Keratinocyte (primary cell): ENCODE measurements around the gene NTSR1. TPM values are rescaled to one million over a fixed set of nuclear protein-coding genes. Genes with fewer than 3 reads are reported as not detected.

Experiments
- DNase-seq: peaks from one replicate; pipeline ENCODE4 v3.0.0-alpha.2; 2011; ENCODE audit warnings: low read depth, missing footprints, low spot score
- FAIRE-seq: peaks from 2 replicates; lab custom pipeline; 2011; peaks lifted over from hg19 to GRCh38; lab: Jason Lieb, UNC
- H2AFZ ChIP-seq: 2 replicates; pipeline ENCODE4 v1.6.0; 2012; ENCODE audit warnings: low read length, control low read depth, inconsistent platforms; ENCODE audit not compliant: control insufficient read depth
- H3K27ac ChIP-seq: 2 replicates; pipeline ENCODE4 v1.5.1; 2011; ENCODE audit warnings: low read length; ENCODE audit not compliant: control insufficient read depth, insufficient read depth
- H3K27me3 ChIP-seq: 3 replicates; pipeline ENCODE4 v1.6.0; 2011; ENCODE audit warnings: low read length; ENCODE audit not compliant: control insufficient read depth, insufficient read depth; ENCODE audit errors: extremely low read depth
- H3K36me3 ChIP-seq, 2 experiments: 2 replicates in 1 of 2; 3 replicates in 1 of 2; pipeline ENCODE4 v1.5.1; 2011; ENCODE audit warnings: low read length in 2 of 2, mild to moderate bottlenecking in 1 of 2; ENCODE audit not compliant: control insufficient read depth in 2 of 2, insufficient read depth in 2 of 2; ENCODE audit errors: extremely low read depth in 1 of 2
- H3K4me1 ChIP-seq: 3 replicates; pipeline ENCODE4 v1.5.1; 2011; ENCODE audit warnings: low read length; ENCODE audit not compliant: control insufficient read depth, insufficient read depth; ENCODE audit errors: extremely low read depth
- H3K4me2 ChIP-seq: 3 replicates; pipeline ENCODE4 v1.6.0; 2011; ENCODE audit warnings: low read depth, low read length; ENCODE audit not compliant: control insufficient read depth, insufficient read depth; ENCODE audit errors: extremely low read depth
- H3K4me3 ChIP-seq, 3 experiments: fragments of 200-600 bp in 1 of 3; sonication (generic) in 1 of 3; 2 replicates in 2 of 3; 3 replicates in 1 of 3; pipeline ENCODE4 v1.5.1; 2011 to 2016; ENCODE audit warnings: low read length in 3 of 3, mild to moderate bottlenecking in 3 of 3, control low read depth in 2 of 3, inconsistent platforms in 1 of 3, low read depth in 1 of 3, mixed read lengths in 1 of 3, mixed run types in 1 of 3, moderate library complexity in 1 of 3; ENCODE audit not compliant: control insufficient read depth in 2 of 3, insufficient read depth in 2 of 3; ENCODE audit errors: extremely low read depth in 1 of 3
- H3K79me2 ChIP-seq: 2 replicates; pipeline ENCODE4 v1.6.0; 2012; ENCODE audit warnings: low read length; ENCODE audit not compliant: control insufficient read depth, insufficient read depth
- H3K9ac ChIP-seq: 3 replicates; pipeline ENCODE4 v1.6.0; 2011; ENCODE audit warnings: low read length; ENCODE audit not compliant: control insufficient read depth, insufficient read depth; ENCODE audit errors: extremely low read depth
- H3K9me1 ChIP-seq: 3 replicates; pipeline ENCODE4 v1.6.0; 2011; ENCODE audit warnings: low read length; ENCODE audit not compliant: control insufficient read depth, insufficient read depth; ENCODE audit errors: extremely low read depth
- H3K9me3 ChIP-seq: 2 replicates; pipeline ENCODE4 v1.5.1; 2012; ENCODE audit warnings: low read depth, low read length; ENCODE audit not compliant: control insufficient read depth
- H4K20me1 ChIP-seq: 3 replicates; pipeline ENCODE4 v1.6.0; 2011; ENCODE audit warnings: low read length; ENCODE audit not compliant: control insufficient read depth, insufficient read depth; ENCODE audit errors: extremely low read depth
- EZH2 ChIP-seq: IDR thresholded peaks from one replicate; pipeline ENCODE4 v1.6.1; 2012; ENCODE audit warnings: inconsistent platforms, mild to moderate bottlenecking, low read length, moderate library complexity
- dilution Hi-C: fragments of 300-500 bp; cut with MboI; formaldehyde crosslinking; loops from one replicate; pipeline ENCODE4 v1.7.0; 2020; ENCODE audit warnings: low sequenced_read_pairs; ENCODE audit not compliant: extremely low pct_ligation_motif_present
- polyA plus RNA-seq, 5 experiments: library from polyadenylated mRNA; depleted of rRNA in 3 of 5; stranded (reverse) in 3 of 5; stranded (forward) in 1 of 5; unstranded in 1 of 5; fragments of >200 nt; gene quantifications; 1 replicate in 1 of 5; 2 replicates in 3 of 5; 3 replicates in 1 of 5; pipeline versions ENCODE4 v1.2.1 to v1.2.3, GENCODE V29; 2011 to 2012; ENCODE audit warnings: missing spikeins in 2 of 5, low read depth in 1 of 5, low replicate concordance in 1 of 5
- TF ChIP-seq, protein P1 (sequence below), 3 experiments: IDR thresholded peaks in 1 of 3; conservative IDR thresholded peaks in 1 of 3; optimal IDR thresholded peaks in 1 of 3; 2 replicates in 2 of 3; 3 replicates in 1 of 3; pipeline versions ENCODE3 to v1.5.1; 2011; ENCODE audit warnings: low read length in 3 of 3, mild to moderate bottlenecking in 3 of 3, moderate library complexity in 2 of 3, control low read depth in 1 of 3, inconsistent platforms in 1 of 3; ENCODE audit not compliant: insufficient read depth in 2 of 3; ENCODE audit errors: extremely low read depth in 1 of 3

NTSR1 gene
- polyA plus RNA-seq, 1 donor (not counting 4 experiments of a cell fraction or from before 2014, with no cell fraction given): 0.55 TPM

DNA sequence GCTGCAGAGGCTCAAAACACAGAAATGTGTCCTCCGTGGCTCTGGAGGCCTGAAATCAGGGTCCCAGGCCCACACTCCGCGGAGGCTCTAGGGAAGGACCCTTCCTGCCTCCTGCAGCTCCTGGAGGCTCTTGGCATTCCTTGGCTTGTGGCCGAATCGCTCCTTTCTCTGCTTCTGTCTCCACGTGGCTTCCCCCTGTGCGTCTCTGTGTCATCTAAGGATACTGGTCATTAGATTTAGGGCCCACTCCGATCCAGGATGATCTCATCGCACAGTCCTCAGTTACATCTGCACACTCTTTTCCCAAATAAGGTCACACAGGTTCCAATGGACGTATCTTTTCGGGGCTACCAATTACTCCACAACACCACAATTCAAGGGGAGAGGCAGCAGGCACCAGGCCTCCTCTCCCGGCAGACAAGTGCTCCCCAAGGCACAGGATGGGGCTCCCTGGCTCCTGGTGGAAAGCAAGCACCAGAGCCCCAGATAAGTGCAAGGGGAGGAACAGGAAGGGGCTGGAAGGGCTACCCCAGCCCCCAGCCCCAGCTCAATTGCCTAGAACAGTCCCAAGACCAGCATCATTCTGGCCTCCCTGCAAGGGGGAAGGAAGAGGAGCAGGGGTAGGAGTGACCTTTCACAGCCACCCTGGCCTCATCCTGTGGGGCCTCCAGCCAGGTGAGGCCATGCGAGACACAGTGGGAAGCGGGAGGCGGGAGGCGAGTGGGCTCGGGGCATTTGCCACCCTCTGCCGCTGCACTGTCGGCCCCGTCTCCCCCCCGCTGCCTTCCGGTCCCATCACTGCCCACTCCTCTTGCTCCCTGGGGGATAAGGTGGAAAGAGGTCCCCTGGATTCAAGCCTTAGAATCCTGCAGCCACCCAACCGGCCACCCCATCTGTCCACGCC lies 16.3 kb downstream of the NTSR1 start:
- no peak overlapping the region for H3K4me2 ChIP-seq
- H3K9me1 ChIP-seq: no peaks in the 10 kb centered on the region
- H3K79me2 ChIP-seq: no peaks in the 10 kb centered on the region
- H3K4me1 ChIP-seq: no peaks in the 10 kb centered on the region
- FAIRE-seq (no peak), DNase-seq (no peak)
- no peak overlapping the region for H3K27ac ChIP-seq
- dilution Hi-C loops: no loop called here
- TF ChIP-seq, protein P1, sequence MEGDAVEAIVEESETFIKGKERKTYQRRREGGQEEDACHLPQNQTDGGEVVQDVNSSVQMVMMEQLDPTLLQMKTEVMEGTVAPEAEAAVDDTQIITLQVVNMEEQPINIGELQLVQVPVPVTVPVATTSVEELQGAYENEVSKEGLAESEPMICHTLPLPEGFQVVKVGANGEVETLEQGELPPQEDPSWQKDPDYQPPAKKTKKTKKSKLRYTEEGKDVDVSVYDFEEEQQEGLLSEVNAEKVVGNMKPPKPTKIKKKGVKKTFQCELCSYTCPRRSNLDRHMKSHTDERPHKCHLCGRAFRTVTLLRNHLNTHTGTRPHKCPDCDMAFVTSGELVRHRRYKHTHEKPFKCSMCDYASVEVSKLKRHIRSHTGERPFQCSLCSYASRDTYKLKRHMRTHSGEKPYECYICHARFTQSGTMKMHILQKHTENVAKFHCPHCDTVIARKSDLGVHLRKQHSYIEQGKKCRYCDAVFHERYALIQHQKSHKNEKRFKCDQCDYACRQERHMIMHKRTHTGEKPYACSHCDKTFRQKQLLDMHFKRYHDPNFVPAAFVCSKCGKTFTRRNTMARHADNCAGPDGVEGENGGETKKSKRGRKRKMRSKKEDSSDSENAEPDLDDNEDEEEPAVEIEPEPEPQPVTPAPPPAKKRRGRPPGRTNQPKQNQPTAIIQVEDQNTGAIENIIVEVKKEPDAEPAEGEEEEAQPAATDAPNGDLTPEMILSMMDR (optimal IDR thresholded peaks at IDR 0.05 in 1 of 3, IDR thresholded peaks at IDR 0.05 in 1 of 3, conservative IDR thresholded peaks at IDR 0.05 in 1 of 3; ENCODE audit: extremely low read depth in 1 of 3, insufficient read depth in 2 of 3, low read length in 3 of 3): no peak
- TF ChIP-seq EZH2: no peak
- no peak overlapping the region for H2AFZ ChIP-seq
- no peak overlapping the region for H3K4me3 ChIP-seq
- no peaks in the 10 kb centered on the region for H4K20me1 ChIP-seq
- H3K27me3 ChIP-seq: peaks cover 41% of the 10 kb centered on the region
- no peak overlapping the region for H3K9ac ChIP-seq
- H3K9me3 ChIP-seq: no peaks in the 10 kb centered on the region
- no peaks in the 10 kb centered on the region for H3K36me3 ChIP-seq

DNA sequence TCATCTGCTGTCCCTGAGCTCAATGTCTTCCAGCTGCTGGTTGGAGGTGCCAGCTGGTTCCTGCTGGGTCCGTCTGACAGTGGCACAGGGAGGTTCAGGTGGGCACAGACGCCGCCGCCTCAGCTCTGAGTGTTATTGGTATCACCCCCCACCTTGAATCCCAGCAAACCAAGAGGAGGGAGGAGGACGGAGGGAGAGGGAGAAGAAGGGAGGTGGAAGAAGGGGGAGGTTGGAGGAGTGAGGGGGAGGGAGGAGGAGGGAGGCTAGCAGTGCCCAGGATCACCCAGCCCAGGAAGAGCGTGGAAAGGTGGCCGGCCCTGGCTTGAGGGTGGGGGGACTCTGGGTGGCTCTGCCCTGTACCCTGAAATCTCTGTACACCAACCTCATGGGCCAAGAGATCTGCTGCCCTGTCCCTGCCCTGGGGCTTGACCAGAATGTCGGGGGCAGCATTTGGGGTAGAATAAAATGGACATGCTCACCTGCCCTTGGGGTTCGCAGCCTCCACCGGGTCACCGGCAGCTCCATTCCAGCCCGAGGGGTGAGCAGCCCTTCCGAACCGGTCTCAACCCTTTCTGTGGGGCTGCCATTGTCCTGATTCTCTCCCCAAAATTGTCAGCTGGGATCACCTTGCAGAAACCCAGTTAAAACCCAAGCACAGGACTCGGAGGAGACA lies 17.1 kb downstream of the NTSR1 start:
- Histone ChIP-seq H3K9ac (no peak overlapping the region), H3K27me3 (peaks cover 41% of the 10 kb centered on the region), H3K79me2 (no peaks in the 10 kb centered on the region), H3K36me3 (no peaks in the 10 kb centered on the region), H2AFZ (no peak overlapping the region), H3K27ac (no peak overlapping the region), H3K4me1 (no peaks in the 10 kb centered on the region), H3K4me2 (no peak overlapping the region), H3K9me1 (no peaks in the 10 kb centered on the region), H3K9me3 (no peaks in the 10 kb centered on the region), H3K4me3 (no peak overlapping the region), H4K20me1 (no peaks in the 10 kb centered on the region)
- FAIRE-seq (no peak), DNase-seq (no peak)
- dilution Hi-C loops: no loop called here
- TF ChIP-seq, protein P1 (optimal IDR thresholded peaks at IDR 0.05 in 1 of 3, IDR thresholded peaks at IDR 0.05 in 1 of 3, conservative IDR thresholded peaks at IDR 0.05 in 1 of 3; ENCODE audit: extremely low read depth in 1 of 3, insufficient read depth in 2 of 3, low read length in 3 of 3): no peak
- no peak for TF ChIP-seq EZH2
